Spleen (tissue), 7 donors: Measurements from ENCODE around the gene RYR1.

Source experiments
- POLR2A ChIP-seq, 3 donors: fragments of 450-650 bp; IDR thresholded peaks; one replicate each; pipeline ENCODE4 v1.5.1; 2017; ENCODE audit warnings: antibody characterized with exemption in 3 of 3, mild to moderate bottlenecking in 1 of 3
- POLR2AphosphoS5 ChIP-seq, 3 donors: sonication (generic); formaldehyde crosslinking; IDR thresholded peaks; one replicate each; pipeline ENCODE4 v1.5.1; 2017; ENCODE audit warnings: antibody characterized with exemption in 3 of 3
- TF ChIP-seq, protein P1 (sequence below), 11 experiments: fragments of 200-600 bp in 7 of 11; fragments of 450-650 bp in 4 of 11; sonication (generic) in 4 of 11; IDR thresholded peaks in 8 of 11; conservative IDR thresholded peaks in 3 of 11; 1 replicate in 7 of 11; 2 replicates in 4 of 11; pipeline versions ENCODE4 v1.4.0 to v1.8.0; 2016 to 2021; ENCODE audit warnings: antibody characterized with exemption in 11 of 11, inconsistent platforms in 4 of 11, mild to moderate bottlenecking in 1 of 11
- donor health status: DM: no; HTN: no; CAD: no; lungs with moderate emphysema.
- donor health status: DM: no; HTN: no; CAD: no.
- donor health status: DM: no; HTN: no; CAD: no.

DNA sequence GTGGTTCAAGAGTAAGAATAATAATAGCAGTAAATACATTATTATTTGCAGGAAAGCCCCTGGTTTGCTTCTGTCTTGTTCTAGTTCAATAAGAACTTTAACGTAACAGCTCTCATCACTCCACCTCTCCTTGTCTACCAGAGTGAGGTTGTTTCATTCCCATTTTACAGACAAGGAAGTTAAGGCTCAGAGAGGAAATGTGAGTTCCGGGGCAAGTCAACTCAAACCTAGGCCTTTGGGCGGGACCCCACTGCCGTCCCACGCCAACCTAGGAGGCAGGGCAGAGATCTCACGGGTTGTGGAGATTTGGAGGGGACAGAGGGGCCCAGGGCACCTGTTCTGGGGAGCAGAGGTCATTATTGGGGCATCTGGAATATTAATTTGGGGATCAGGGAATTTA is 182.8 kb downstream of the RYR1 start:
- TF ChIP-seq, protein P1, sequence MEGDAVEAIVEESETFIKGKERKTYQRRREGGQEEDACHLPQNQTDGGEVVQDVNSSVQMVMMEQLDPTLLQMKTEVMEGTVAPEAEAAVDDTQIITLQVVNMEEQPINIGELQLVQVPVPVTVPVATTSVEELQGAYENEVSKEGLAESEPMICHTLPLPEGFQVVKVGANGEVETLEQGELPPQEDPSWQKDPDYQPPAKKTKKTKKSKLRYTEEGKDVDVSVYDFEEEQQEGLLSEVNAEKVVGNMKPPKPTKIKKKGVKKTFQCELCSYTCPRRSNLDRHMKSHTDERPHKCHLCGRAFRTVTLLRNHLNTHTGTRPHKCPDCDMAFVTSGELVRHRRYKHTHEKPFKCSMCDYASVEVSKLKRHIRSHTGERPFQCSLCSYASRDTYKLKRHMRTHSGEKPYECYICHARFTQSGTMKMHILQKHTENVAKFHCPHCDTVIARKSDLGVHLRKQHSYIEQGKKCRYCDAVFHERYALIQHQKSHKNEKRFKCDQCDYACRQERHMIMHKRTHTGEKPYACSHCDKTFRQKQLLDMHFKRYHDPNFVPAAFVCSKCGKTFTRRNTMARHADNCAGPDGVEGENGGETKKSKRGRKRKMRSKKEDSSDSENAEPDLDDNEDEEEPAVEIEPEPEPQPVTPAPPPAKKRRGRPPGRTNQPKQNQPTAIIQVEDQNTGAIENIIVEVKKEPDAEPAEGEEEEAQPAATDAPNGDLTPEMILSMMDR (IDR thresholded peaks at IDR 0.05 in 8 of 11, conservative IDR thresholded peaks at IDR 0.05 in 3 of 11) = no peak
- TF ChIP-seq POLR2A (IDR thresholded peaks at IDR 0.05) = no peak
- no peak for TF ChIP-seq POLR2AphosphoS5 (IDR thresholded peaks at IDR 0.05)
